ENCODE results near the gene TMEM248. TPM values are rescaled to one million over a fixed set of nuclear protein-coding genes. Genes with fewer than 3 reads are reported as not detected.
"Not testable (repeated sequence)": the region's sequence is repeated elsewhere in the genome, so short reads cannot be mapped to it uniquely, and the experiment has no call there.

Gene TMEM248
- total RNA-seq, 1 experiment from 2014 or later: 68.9 TPM

- Histone ChIP-seq H3K27me3 (ENCODE audit: control insufficient read depth, insufficient read depth, low read length) (no peaks in the 10 kb centered on the region), H3K36me3 (replicated peaks; ENCODE audit: control insufficient read depth, insufficient read depth, low read length) (peaks cover 19% of the 10 kb centered on the region), H3K4me3 (ENCODE audit: insufficient read depth, low read depth, low read length) (no peak overlapping the region)
- DNase-seq: no peak
These were observed 29.3 kb downstream of the TMEM248 start for GRCh38 chr7:66950311-66950710.

- Histone ChIP-seq H3K27me3 (ENCODE audit: control insufficient read depth, insufficient read depth, low read length) (no peaks in the 10 kb centered on the region), H3K36me3 (replicated peaks; ENCODE audit: control insufficient read depth, insufficient read depth, low read length) (peaks cover 20% of the 10 kb centered on the region)
- DNase-seq: no peak
These were observed 29.7 kb downstream of the TMEM248 start for GRCh38 chr7:66950763-66951162.

GRCh38 chr7:66952343-66953043, 31.5 kb downstream of the TMEM248 start:
- Histone ChIP-seq H3K36me3 (replicated peaks; ENCODE audit: control insufficient read depth, insufficient read depth, low read length) (peaks cover 22% of the 10 kb centered on the region), H3K4me3 (ENCODE audit: insufficient read depth, low read depth, low read length) (no peak overlapping the region), H3K27me3 (ENCODE audit: control insufficient read depth, insufficient read depth, low read length) (no peaks in the 10 kb centered on the region)
- DNase-seq: peak; percentile 41

More at GRCh38 chr7:66950763-66951162, 29.7 kb downstream of the TMEM248 start:
- H3K4me3 ChIP-seq (ENCODE audit: insufficient read depth, low read depth, low read length): no peak overlapping the region

- no peak overlapping the region for H3K4me3 ChIP-seq (ENCODE audit: insufficient read depth, low read depth, low read length)
- DNase-seq: no peak
- peaks cover 25% of the 10 kb centered on the region for H3K36me3 ChIP-seq (replicated peaks; ENCODE audit: control insufficient read depth, insufficient read depth, low read length)
- no peaks in the 10 kb centered on the region for H3K27me3 ChIP-seq (ENCODE audit: control insufficient read depth, insufficient read depth, low read length)
These were observed 32.0 kb downstream of the TMEM248 start for GRCh38 chr7:66953044-66953427.

- DNase-seq: no peak
- H3K36me3 ChIP-seq (replicated peaks; ENCODE audit: control insufficient read depth, insufficient read depth, low read length): peaks cover 14% of the 10 kb centered on the region
- H3K27me3 ChIP-seq (ENCODE audit: control insufficient read depth, insufficient read depth, low read length): no peaks in the 10 kb centered on the region
- no peak overlapping the region for H3K4me3 ChIP-seq (ENCODE audit: insufficient read depth, low read depth, low read length)
These were observed 36.7 kb downstream of the TMEM248 start for GRCh38 chr7:66957595-66958290.

- Histone ChIP-seq H3K27me3 (ENCODE audit: control insufficient read depth, insufficient read depth, low read length) (no peaks in the 10 kb centered on the region), H3K36me3 (replicated peaks; ENCODE audit: control insufficient read depth, insufficient read depth, low read length) (peaks cover 12% of the 10 kb centered on the region), H3K4me3 (ENCODE audit: insufficient read depth, low read depth, low read length) (no peak overlapping the region)
- DNase-seq: no peak
These were observed 37.7 kb downstream of the TMEM248 start for GRCh38 chr7:66958538-66959350.

GRCh38 chr7:66960192-66960591, 39.2 kb downstream of the TMEM248 start:
- H3K27me3 ChIP-seq (ENCODE audit: control insufficient read depth, insufficient read depth, low read length): no peaks in the 10 kb centered on the region
- H3K36me3 ChIP-seq (replicated peaks; ENCODE audit: control insufficient read depth, insufficient read depth, low read length): peaks cover 11% of the 10 kb centered on the region
- H3K4me3 ChIP-seq (ENCODE audit: insufficient read depth, low read depth, low read length): no peak overlapping the region
- no peak for DNase-seq

- H3K27me3 ChIP-seq (ENCODE audit: control insufficient read depth, insufficient read depth, low read length): no peaks in the 10 kb centered on the region
- H3K4me3 ChIP-seq (ENCODE audit: insufficient read depth, low read depth, low read length): no peak overlapping the region
- no peak for DNase-seq
- peaks cover 7% of the 10 kb centered on the region for H3K36me3 ChIP-seq (replicated peaks; ENCODE audit: control insufficient read depth, insufficient read depth, low read length)
These were observed 40.1 kb downstream of the TMEM248 start for GRCh38 chr7:66961096-66961495.

- H3K36me3 ChIP-seq (replicated peaks; ENCODE audit: control insufficient read depth, insufficient read depth, low read length): no peaks in the 10 kb centered on the region
- no peak for DNase-seq
- H3K4me3 ChIP-seq (ENCODE audit: insufficient read depth, low read depth, low read length): no peak overlapping the region
- no peaks in the 10 kb centered on the region for H3K27me3 ChIP-seq (ENCODE audit: control insufficient read depth, insufficient read depth, low read length)
These were observed 43.4 kb downstream of the TMEM248 start for GRCh38 chr7:66964411-66964810.

GRCh38 chr7:66967029-66967428, 46.0 kb downstream of the TMEM248 start:
- DNase-seq: no peak
- Histone ChIP-seq H3K27me3 (ENCODE audit: control insufficient read depth, insufficient read depth, low read length) (no peaks in the 10 kb centered on the region), H3K4me3 (ENCODE audit: insufficient read depth, low read depth, low read length) (no peak overlapping the region), H3K36me3 (replicated peaks; ENCODE audit: control insufficient read depth, insufficient read depth, low read length) (no peaks in the 10 kb centered on the region)

GRCh38 chr7:66969001-66969400, 48.0 kb downstream of the TMEM248 start:
- not testable (repeated sequence) for H3K4me3 ChIP-seq (ENCODE audit: insufficient read depth, low read depth, low read length); DNase-seq; H3K36me3 ChIP-seq (replicated peaks; ENCODE audit: control insufficient read depth, insufficient read depth, low read length); H3K27me3 ChIP-seq (ENCODE audit: control insufficient read depth, insufficient read depth, low read length)

- Histone ChIP-seq H3K4me3 (ENCODE audit: insufficient read depth, low read depth, low read length) (no peak overlapping the region), H3K27me3 (ENCODE audit: control insufficient read depth, insufficient read depth, low read length) (no peaks in the 10 kb centered on the region), H3K36me3 (replicated peaks; ENCODE audit: control insufficient read depth, insufficient read depth, low read length) (no peaks in the 10 kb centered on the region)
- peak; percentile 67 for DNase-seq
These were observed 49.3 kb downstream of the TMEM248 start for GRCh38 chr7:66970310-66970709.

GRCh38 chr7:66974986-66975590, 54.1 kb downstream of the TMEM248 start:
- Histone ChIP-seq H3K27me3 (ENCODE audit: control insufficient read depth, insufficient read depth, low read length) (no peaks in the 10 kb centered on the region), H3K4me3 (ENCODE audit: insufficient read depth, low read depth, low read length) (no peak overlapping the region), H3K36me3 (replicated peaks; ENCODE audit: control insufficient read depth, insufficient read depth, low read length) (no peaks in the 10 kb centered on the region)
- DNase-seq: no peak

- H3K36me3 ChIP-seq (replicated peaks; ENCODE audit: control insufficient read depth, insufficient read depth, low read length); DNase-seq; H3K4me3 ChIP-seq (ENCODE audit: insufficient read depth, low read depth, low read length); H3K27me3 ChIP-seq (ENCODE audit: control insufficient read depth, insufficient read depth, low read length): not testable (repeated sequence)
These were observed 57.3 kb downstream of the TMEM248 start for GRCh38 chr7:66978312-66978711.
